H1 (cell line): ENCODE data around the gene RASSF4. TPM values are rescaled to one million over a fixed set of nuclear protein-coding genes. Genes with fewer than 3 reads are reported as not detected.

Experiments
- BACH1 ChIP-seq: IDR thresholded peaks from 2 replicates; pipeline ENCODE4 v1.6.1; 2012; ENCODE audit warnings: low read length, improper control_type of control experiment
- SRF ChIP-seq: IDR thresholded peaks from 2 replicates; pipeline ENCODE4 v1.6.1; 2011; ENCODE audit warnings: mild to moderate bottlenecking, low read depth, low read length, moderate library complexity
- polyA plus RNA-seq, 7 experiments: library from polyadenylated mRNA; depleted of rRNA in 3 of 7; stranded (reverse) in 5 of 7; unstranded in 2 of 7; fragments of >200 nt in 5 of 7; fragments of 200-250 nt in 2 of 7; gene quantifications; 1 replicate in 5 of 7; 2 replicates in 1 of 7; 4 replicates in 1 of 7; pipeline versions ENCODE4 v1.2.1 to v1.2.3, GENCODE V29; 2011 to 2013; ENCODE audit warnings: missing spikeins in 2 of 7, mixed read lengths in 2 of 7
- total RNA-seq: library from RNA; stranded (reverse); fragmentation: NEBNext Ultra II Directional; extraction: Animal tissue kit (Norgen Biotek cat#: 25700); gene quantifications from 2 replicates; pipeline ENCODE4 v1.2.1, GENCODE V29; 2021

The RASSF4 gene
- total and polyA plus RNA-seq, 2 of the 8 experiments (the other 6 are each of a cell fraction or from before 2014, with no cell fraction given), result 14.3 to 14.5 TPM

DNA sequence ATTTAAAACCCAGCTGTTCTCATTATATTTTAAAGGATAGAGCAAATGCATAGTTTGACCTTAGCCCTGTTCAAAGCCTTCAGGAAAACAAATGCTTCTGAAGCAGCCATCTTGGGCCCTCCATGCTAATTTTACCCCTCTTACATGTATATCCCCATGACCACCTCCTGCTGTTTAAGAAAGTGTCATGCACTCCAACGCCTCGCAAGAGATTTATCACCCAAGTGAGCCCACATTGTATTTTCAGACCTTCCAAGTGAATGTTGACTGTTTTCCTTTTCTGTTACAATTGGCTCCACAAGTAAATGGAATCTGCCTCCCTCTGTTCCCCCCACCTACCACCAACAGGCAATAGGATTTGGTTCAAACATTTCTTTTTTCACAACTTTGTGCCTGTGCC, 43.2 kb upstream of the RASSF4 start (continued):
- TF ChIP-seq SRF (no peak), BACH1 (no peak)
